NCI-H446 (cell line): ENCODE data around the gene TMED5.

Experiments used
- DNase-seq, 2 experiments: peaks; one replicate each; lab custom pipeline; 2025; lab: John Stamatoyannopoulos, UW

TMED5 gene

GRCh38 chr1:93123201-93123783, 56.9 kb downstream of the TMED5 start:
- DNase-seq = no peak

- no peak for DNase-seq
Measured at GRCh38 chr1:93120614-93121013, 59.6 kb downstream of the TMED5 start.

- no peak for DNase-seq
Measured at GRCh38 chr1:93114391-93114790, 65.8 kb downstream of the TMED5 start.

GRCh38 chr1:93113127-93113526, 67.1 kb downstream of the TMED5 start:
- DNase-seq = no peak

GRCh38 chr1:93111561-93111960, 68.7 kb downstream of the TMED5 start:
- DNase-seq = no peak

GRCh38 chr1:93111065-93111464, 69.1 kb downstream of the TMED5 start:
- DNase-seq = no peak

GRCh38 chr1:93109578-93109977, 70.6 kb downstream of the TMED5 start:
- no peak for DNase-seq

- DNase-seq = no peak
Measured at GRCh38 chr1:93108335-93108734, 71.9 kb downstream of the TMED5 start.

- DNase-seq = no peak
Measured at GRCh38 chr1:93107395-93107794, 72.8 kb downstream of the TMED5 start.

- no peak for DNase-seq
Measured at GRCh38 chr1:93106226-93106625, 74.0 kb downstream of the TMED5 start.

- no peak for DNase-seq
Measured at GRCh38 chr1:93102142-93102541, 78.1 kb downstream of the TMED5 start.
